Stimulated activated CD4-positive, alpha-beta T cell treated with anti-CD3 and anti-CD28 coated beads, Interleukin-15, amount 100 ng/mL, for 24 hours (primary cell): ENCODE results near the gene TMEM161A.

Source experiments
- DNase-seq: peaks from one replicate; pipeline ENCODE4 v3.0.0-alpha.2; 2020

Gene TMEM161A

GRCh38 chr19:19096641-19097627 lies 41.3 kb downstream of the TMEM161A start:
- DNase-seq, result no peak

- no peak for DNase-seq
These were observed 42.6 kb downstream of the TMEM161A start for GRCh38 chr19:19095691-19096090.

GRCh38 chr19:19094513-19094912 lies 43.8 kb downstream of the TMEM161A start:
- DNase-seq, result no peak

GRCh38 chr19:19087676-19088075 lies 50.6 kb downstream of the TMEM161A start:
- DNase-seq, result no peak

- no peak for DNase-seq
These were observed 54.7 kb downstream of the TMEM161A start for GRCh38 chr19:19083413-19084178.

GRCh38 chr19:19081642-19082151 lies 56.6 kb downstream of the TMEM161A start:
- DNase-seq, result no peak

- no peak for DNase-seq
These were observed 58.7 kb downstream of the TMEM161A start for GRCh38 chr19:19079571-19079970.

- no peak for DNase-seq
These were observed 59.5 kb downstream of the TMEM161A start for GRCh38 chr19:19078801-19079200.

GRCh38 chr19:19077103-19077502 lies 61.2 kb downstream of the TMEM161A start:
- no peak for DNase-seq

- DNase-seq, result no peak
These were observed 61.8 kb downstream of the TMEM161A start for GRCh38 chr19:19076476-19076875.

GRCh38 chr19:19075126-19075525 lies 63.2 kb downstream of the TMEM161A start:
- DNase-seq, result no peak

- no peak for DNase-seq
These were observed 63.9 kb downstream of the TMEM161A start for GRCh38 chr19:19074196-19074882.

- no peak for DNase-seq
These were observed 66.4 kb downstream of the TMEM161A start for GRCh38 chr19:19071897-19072296.
